GM19238 (cell line): ENCODE data around the gene GNL3.
"Not testable (repeated sequence)": the region's sequence is repeated elsewhere in the genome, so short reads cannot be mapped to it uniquely, and the experiment has no call there.

ENCODE experiments used
- DNase-seq: peaks from one replicate; pipeline ENCODE4 v3.0.0; 2011; ENCODE audit warnings: low spot score; ENCODE audit not compliant: insufficient read length

Gene GNL3

DNA sequence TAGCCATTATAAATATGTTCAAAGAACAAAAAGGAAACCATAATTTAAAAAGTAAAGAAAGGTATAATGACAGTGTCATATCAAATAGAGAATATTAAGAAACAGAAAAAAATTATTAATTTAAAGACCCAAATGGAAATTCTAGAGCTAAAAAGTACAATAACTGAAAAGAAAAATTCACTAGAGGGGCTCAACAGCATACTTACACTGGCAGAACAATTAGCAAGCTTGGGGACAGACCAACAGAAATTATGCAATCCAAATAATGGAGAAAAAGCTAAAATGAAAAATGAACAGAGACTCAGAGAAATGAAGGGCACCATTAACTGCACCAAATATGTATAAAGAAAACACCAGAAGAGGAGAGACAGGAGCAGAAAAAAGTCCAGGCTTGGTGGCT is 33.8 kb downstream of the GNL3 start:
- no peak for DNase-seq

DNA sequence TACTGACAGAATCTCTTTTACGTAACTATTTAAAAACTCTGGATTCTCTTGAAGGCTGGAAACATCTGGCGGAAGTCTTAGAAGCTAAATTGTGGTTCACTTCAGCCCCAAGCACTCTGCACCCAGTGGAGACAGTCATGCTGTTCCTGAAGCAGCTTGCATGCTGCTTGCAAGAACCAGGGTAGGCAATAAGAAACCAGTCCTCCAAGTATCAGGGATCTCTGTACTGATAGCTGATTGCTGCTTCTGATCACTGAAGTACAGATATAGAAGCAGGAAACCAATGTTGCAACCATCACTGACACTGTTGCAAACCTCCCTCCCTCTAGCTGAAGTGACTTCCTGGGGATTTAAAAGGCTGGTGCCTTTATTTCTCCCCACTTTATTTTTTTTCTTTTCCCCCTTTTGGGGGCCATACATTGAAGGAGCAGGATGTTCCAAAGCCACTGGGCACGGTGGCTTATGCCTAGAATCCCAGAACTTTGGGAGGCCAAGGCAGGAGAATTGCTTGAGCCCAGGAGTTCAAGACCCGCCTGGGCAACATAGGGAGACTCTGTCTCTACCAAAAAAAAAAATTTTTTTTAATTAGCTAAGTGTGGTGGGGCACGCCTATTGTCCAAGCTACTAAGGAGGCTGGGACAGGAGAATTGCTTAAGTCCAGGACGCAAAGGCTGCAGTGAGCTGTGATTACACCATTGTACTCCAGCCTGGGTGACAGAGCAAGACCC is 35.3 kb downstream of the GNL3 start:
- no peak for DNase-seq

GRCh38 chr3:52721730-52722008 is 35.8 kb downstream of the GNL3 start:
- no peak for DNase-seq

DNA sequence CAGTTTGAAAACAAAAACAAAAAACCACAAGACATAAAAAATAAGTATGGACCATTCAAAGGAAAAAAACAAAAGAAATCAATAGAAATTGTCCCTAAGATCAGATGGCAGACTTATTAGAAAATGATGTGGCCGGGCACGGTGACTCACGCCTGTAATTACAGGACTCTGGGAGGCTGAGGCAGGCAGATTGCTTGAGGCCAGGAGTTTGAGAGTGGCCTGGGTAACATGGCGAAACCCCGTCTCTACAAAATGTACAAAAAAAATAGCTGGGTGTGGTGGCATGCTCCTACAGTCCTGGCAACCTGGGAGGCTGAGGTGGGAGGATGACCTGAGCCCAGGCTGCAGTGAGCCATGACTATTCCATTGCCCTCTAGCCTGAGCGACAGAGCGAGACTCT is 36.7 kb downstream of the GNL3 start:
- no peak for DNase-seq

DNA sequence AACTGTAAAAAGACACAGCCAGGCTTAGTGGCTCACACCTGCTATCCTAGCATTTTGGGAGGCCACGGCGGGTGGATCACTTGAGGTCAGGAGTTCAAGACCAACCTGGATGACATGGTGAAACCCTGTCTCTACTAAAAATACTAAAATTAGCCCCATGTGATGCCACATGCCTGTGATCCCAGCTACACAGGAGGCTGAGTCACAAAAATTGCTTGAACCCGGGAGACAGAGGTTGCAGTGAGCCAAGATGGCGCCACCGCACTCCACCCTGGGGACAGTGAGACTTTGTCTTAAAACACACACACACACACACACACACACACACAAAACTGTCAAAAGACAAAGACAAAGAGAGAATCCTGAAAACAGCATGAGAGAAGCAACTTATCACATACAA is 38.1 kb downstream of the GNL3 start:
- no peak for DNase-seq

DNA sequence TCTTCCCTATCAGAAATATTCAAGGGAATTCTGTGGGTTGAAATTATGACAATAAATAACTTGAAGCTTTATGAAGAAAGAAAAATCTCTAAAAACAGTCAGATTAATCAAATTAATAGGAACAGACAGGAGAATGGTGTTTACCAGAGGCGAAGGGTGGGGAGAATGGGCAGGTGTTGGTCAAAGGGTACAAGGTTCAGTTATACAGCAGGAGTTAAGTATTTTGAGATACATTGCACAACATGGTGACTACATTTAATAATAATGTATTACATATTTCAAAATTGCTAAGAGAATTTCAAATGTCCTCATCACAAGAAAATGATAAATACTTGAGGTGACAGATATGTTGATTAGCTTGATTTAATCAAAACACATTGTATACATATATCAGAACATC is 38.7 kb downstream of the GNL3 start:
- no peak for DNase-seq

- DNase-seq: not testable (repeated sequence)
Observed at GRCh38 chr3:52728753-52729152, 42.9 kb downstream of the GNL3 start.

GRCh38 chr3:52730681-52731080 is 44.8 kb downstream of the GNL3 start:
- no peak for DNase-seq

- no peak for DNase-seq
Observed at GRCh38 chr3:52731590-52731989, 45.8 kb downstream of the GNL3 start.

GRCh38 chr3:52733256-52733891 is 47.5 kb downstream of the GNL3 start:
- DNase-seq: no peak

- no peak for DNase-seq
Observed at GRCh38 chr3:52739730-52740129, 53.9 kb downstream of the GNL3 start.

DNA sequence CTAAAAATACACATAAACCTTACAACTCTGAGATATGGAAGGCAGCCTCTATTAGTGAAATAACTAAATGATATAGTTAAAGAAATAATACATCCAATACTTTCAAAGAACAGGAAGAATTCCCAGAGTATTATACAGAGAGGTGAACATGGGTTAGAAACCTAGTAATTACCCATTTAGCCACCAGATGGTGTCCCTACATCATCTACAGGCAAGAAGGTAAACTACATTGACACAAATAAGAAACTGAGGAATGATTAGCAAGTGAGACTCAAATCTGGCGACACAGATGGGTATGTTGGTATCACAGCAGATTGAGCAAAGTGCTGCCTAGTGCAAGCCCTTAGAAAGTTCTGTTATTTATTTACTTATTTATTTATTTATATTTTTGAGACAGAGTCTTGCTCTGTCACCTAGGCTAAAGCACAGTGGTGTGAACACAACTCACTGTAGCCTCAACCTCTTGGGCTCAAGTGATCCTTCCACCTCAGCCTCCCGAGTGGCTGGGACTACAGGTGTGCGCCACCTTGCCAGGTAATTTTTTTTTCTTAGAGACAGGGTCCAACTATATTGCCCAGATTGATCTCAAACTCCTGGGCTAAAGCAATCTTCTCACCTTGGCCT is 56.7 kb downstream of the GNL3 start:
- peak; percentile 12 for DNase-seq

- DNase-seq: no peak
Observed at GRCh38 chr3:52743152-52743551, 57.3 kb downstream of the GNL3 start.

GRCh38 chr3:52743721-52744120 is 57.9 kb downstream of the GNL3 start:
- no peak for DNase-seq
